Large intestine (tissue), 3 donors: ENCODE results near the gene PPP1R9A. TPM values are rescaled to one million over a fixed set of nuclear protein-coding genes. Genes with fewer than 3 reads are reported as not detected.

Experiments used
- DNase-seq, 2 donors: peaks; one replicate each; pipeline versions ENCODE4 v3.0.0 to v3.0.0-alpha.2; 2013
- H3K27ac ChIP-seq: one replicate; pipeline ENCODE4 v1.5.1; 2013; ENCODE audit warnings: low read length
- H3K27me3 ChIP-seq: 2 replicates; pipeline ENCODE4 v1.6.1; 2013; ENCODE audit warnings: low read length; ENCODE audit not compliant: control insufficient read depth, insufficient read depth
- H3K36me3 ChIP-seq: 2 replicates; pipeline ENCODE4 v1.6.1; 2013; ENCODE audit warnings: low read length; ENCODE audit not compliant: control insufficient read depth, insufficient read depth
- H3K4me1 ChIP-seq: one replicate; pipeline ENCODE4 v1.6.1; 2013; ENCODE audit warnings: low read length; ENCODE audit not compliant: control insufficient read depth, insufficient read depth
- H3K4me3 ChIP-seq: one replicate; pipeline ENCODE4 v1.5.1; 2013; ENCODE audit warnings: low read length
- H3K9me3 ChIP-seq: one replicate; pipeline ENCODE4 v1.6.1; 2013; ENCODE audit warnings: mild to moderate bottlenecking, low read depth, low read length, moderate library complexity; ENCODE audit not compliant: control insufficient read depth
- WGBS: methylation state at CpG from one replicate; pipeline ENCODE4 v1.1.5; 2013; ENCODE audit warnings: low lambda C conversion rate; ENCODE audit not compliant: insufficient coverage; 5-methylcytosine and 5-hydroxymethylcytosine counted together
- polyA plus RNA-seq: library from polyadenylated mRNA; unstranded; fragments of 120-200 nt; gene quantifications from one replicate; pipeline ENCODE4 v1.2.1, GENCODE V29; 2013

Gene PPP1R9A
- polyA plus RNA-seq, 1 donor = 16.7 TPM

DNA sequence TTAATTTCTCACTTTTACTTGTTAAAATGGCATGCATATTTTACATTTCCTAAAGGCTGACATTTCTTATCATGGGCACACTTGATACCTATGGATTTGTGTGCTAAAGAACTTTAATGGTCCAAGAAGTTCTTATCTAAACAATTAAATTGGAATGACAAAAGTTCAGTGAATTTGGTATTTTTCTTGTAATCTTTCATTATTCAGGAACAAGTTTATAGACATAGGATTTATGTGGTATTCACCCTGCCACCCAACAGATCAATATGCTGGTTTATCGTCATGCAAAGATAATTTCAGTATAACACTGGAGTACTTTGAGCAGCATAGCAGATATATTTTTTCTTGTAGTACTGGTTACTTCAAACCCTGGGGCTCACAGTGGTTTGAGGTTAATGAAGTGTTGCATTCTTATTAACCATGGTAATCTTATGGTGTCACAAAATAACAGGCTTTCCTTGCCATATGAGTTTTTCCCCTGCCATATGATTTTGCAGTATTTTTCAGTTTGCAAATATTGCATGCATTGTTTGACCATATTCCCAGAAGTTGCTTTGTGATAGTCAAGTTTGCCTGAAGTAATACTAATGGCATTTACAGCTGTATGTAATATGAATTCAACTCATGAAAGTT lies 148.8 kb downstream of the PPP1R9A start:
- H3K4me3 ChIP-seq = no peak overlapping the region
- no peaks in the 10 kb centered on the region for H3K9me3 ChIP-seq
- no peak for DNase-seq
- no peaks in the 10 kb centered on the region for H3K36me3 ChIP-seq
- no CpG with 5 or more reads among the region's 1 CpG for WGBS
- H3K4me1 ChIP-seq = no peaks in the 10 kb centered on the region
- no peaks in the 10 kb centered on the region for H3K27me3 ChIP-seq
- no peak overlapping the region for H3K27ac ChIP-seq

DNA sequence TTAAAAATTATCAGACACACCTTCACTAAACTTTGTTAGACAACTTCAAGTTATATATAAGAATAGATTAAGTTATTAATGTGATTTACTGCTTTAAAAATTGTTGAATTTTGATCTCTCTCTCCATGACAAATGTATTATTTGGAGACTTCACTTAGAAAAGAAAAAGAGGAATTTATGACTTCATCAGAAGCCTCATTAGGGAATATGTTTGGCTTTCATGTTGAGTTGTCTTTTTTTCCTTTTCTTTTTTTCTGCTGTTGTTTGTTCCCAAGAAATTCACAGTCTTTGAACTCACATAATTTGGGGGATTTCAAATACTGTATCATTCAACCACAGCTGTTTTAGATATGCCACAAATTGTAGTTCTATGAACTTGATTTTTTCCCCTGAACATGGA lies 149.5 kb downstream of the PPP1R9A start:
- Histone ChIP-seq H3K36me3 (no peaks in the 10 kb centered on the region), H3K4me3 (no peak overlapping the region), H3K27ac (no peak overlapping the region), H3K9me3 (no peaks in the 10 kb centered on the region), H3K27me3 (no peaks in the 10 kb centered on the region), H3K4me1 (no peaks in the 10 kb centered on the region)
- no peak for DNase-seq

DNA sequence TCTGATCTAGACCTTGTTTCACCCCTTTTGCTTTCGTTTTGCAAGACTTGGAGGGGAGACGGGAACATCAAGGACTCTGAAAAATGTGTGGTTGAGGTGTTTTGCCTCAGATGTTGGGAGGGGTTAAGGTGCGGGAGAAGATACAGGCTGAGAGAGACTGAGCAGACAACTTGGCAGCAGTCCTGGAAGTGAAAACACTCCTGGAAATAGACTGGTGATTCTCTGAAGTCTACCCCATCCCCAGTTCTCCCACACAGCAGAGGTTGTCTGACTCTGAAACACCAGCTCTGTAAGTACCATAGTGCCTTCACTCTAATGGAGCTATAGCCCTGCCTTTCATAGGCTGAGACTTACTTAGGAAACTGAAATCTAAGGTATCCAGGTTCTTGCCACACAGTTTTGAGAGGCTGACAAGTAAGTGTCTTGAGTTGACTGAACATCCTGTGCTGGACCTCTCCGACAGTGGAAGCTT lies 152.5 kb downstream of the PPP1R9A start:
- Histone ChIP-seq H3K36me3 (no peaks in the 10 kb centered on the region), H3K4me1 (no peaks in the 10 kb centered on the region), H3K4me3 (no peak overlapping the region), H3K27me3 (no peaks in the 10 kb centered on the region), H3K27ac (no peak overlapping the region), H3K9me3 (no peaks in the 10 kb centered on the region)
- DNase-seq = no peak
- WGBS = no CpG with 5 or more reads among the region's 4 CpGs

DNA sequence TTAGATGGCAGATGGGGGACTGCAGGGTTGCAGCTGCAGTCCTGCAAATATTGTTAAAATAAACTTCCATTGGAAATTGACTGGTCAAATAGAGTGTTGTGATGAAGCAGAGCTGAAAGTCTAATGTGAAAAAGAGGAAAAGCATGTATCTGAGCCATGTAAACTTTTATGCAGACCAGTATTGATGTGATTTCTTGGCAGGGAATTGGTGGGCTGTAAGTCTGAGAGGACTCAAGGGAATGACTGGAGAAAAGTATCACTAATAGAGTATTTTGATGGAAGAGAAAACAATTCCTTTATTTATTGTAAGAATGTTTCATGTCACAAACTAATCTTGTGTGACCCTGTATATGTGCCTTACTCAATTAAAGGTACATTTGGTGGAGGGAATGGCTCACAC lies 155.5 kb downstream of the PPP1R9A start:
- Histone ChIP-seq H3K36me3 (no peaks in the 10 kb centered on the region), H3K27me3 (no peaks in the 10 kb centered on the region), H3K4me1 (no peaks in the 10 kb centered on the region), H3K27ac (no peak overlapping the region), H3K4me3 (no peak overlapping the region), H3K9me3 (no peaks in the 10 kb centered on the region)
- no peak for DNase-seq

DNA sequence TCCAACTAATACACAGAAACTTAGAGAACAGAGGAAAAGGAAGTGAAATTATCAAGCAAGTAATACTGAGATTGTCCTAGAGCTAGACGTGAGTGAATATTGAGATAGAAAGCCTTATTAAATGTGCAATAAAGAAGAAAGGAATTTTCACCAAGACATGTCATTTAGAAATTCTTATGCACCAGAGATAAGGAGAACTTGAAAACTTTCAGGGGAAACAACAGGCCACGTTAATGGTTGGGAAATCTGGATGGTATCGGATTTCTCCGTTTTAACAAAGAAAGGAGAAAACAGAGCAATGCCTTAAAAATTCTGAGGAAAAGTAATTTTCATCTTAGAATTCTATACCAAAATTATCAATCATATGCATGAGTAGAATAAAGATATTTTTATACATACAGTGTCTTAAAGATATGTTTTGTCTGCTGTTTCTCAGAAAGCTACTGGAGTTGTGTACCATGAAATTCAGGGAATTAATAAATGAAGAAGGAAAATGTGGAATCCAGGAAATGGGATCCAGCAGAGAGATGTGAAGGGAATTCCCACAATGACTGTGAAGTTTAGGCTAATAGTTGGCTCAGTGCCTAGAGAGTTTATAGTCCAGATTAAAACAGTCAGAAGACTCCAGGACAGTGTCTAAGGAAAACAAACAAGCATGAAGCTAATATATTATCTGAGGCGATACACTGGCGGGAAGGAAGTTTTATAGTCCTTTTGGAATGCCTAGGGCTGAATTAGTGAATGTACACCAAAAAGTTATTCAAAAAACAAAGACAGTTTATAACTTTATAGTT lies 159.5 kb downstream of the PPP1R9A start:
- H3K4me3 ChIP-seq = no peak overlapping the region
- WGBS = 75% methylated on average over 2 of the region's 6 CpGs

DNA sequence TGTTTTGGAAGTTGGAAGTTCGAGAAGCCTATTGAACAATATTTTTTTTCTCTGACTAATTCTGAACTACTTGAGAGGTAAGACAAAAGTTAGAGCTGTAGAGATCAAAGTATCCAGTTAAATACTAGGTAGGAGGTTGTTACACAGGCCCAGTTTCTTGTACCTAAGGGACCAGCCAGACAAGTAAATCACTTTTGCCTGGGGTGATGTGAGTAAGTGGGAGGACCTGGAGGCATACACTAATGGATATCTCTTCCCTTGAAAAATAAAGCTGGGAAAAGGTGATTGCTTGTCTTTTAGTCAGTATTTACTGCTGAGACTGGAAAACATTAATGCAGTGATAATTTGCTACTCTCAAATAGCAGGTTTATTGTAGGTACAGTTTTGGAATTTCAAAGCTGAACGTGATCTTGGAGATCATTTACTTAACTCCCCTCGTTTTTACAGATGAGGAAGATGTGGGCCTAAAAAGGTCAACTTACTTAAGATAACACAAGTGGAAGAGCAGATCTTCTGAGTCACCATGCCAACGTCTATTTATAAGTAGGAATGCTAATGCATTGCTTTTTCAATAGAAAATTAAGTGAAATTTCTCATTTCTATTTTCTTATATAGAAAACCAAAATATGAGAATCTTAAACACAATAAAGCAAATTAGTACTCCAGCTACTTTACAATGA lies 181.3 kb downstream of the PPP1R9A start:
- H3K36me3 ChIP-seq = no peaks in the 10 kb centered on the region
- no CpG with 5 or more reads among the region's 4 CpGs for WGBS

More for the DNA sequence above, 159.5 kb downstream of the PPP1R9A start:
- H3K27me3 ChIP-seq = no peaks in the 10 kb centered on the region
- no peaks in the 10 kb centered on the region for H3K4me1 ChIP-seq
- H3K27ac ChIP-seq = no peak overlapping the region
- DNase-seq = peak; percentile 37 to 72
- no peaks in the 10 kb centered on the region for H3K36me3 ChIP-seq
- no peaks in the 10 kb centered on the region for H3K9me3 ChIP-seq

DNA sequence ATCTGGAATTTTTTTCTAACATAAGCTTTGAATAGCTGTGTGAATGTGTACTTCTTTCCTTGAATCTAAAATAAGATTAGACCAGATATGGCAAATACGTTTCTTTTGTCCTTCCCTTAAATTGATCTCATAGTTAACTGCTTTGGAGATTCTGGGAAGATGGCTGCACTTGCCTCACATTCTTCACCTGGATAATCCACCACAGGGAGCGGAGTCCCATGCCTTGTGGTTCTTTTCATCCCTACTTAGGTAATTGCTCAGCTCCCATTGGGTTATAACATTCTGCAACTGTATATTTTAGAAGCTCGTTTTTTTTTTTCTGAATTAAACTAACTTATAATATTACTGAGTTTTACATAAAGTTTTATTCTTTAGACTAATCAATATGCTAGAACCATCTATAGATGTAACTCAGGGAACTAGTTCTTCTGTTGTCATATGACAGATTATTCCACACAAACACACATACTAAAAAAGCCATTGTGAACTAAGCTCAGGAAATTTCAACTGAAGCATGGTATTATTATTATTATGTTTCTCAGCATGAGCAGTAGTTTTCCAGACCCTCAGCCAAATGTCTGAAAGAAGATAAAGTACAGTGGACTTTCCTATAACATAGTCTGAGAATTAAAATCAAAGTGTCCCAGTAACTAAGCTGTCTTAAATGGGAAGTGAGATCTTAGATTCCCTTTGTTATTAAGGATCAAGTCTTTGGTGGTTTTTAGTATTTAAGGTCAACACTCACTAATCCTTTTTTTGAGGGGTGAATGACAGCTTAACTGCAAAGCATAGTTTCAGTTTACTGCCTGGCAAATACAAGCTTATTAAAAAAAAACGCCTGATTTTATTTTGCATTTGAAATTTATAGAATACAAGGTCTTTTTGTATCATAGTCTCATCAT lies 182.3 kb downstream of the PPP1R9A start:
- Histone ChIP-seq H3K4me1 (no peaks in the 10 kb centered on the region), H3K36me3 (no peaks in the 10 kb centered on the region), H3K4me3 (no peak overlapping the region), H3K27ac (no peak overlapping the region), H3K27me3 (no peaks in the 10 kb centered on the region), H3K9me3 (no peaks in the 10 kb centered on the region)
- 83% methylated on average over 3 of the region's 4 CpGs for WGBS
- no peak for DNase-seq

More for the DNA sequence above, 181.3 kb downstream of the PPP1R9A start:
- Histone ChIP-seq H3K9me3 (no peaks in the 10 kb centered on the region), H3K27me3 (no peaks in the 10 kb centered on the region), H3K4me1 (no peaks in the 10 kb centered on the region), H3K4me3 (no peak overlapping the region), H3K27ac (no peak overlapping the region)
- no peak for DNase-seq

DNA sequence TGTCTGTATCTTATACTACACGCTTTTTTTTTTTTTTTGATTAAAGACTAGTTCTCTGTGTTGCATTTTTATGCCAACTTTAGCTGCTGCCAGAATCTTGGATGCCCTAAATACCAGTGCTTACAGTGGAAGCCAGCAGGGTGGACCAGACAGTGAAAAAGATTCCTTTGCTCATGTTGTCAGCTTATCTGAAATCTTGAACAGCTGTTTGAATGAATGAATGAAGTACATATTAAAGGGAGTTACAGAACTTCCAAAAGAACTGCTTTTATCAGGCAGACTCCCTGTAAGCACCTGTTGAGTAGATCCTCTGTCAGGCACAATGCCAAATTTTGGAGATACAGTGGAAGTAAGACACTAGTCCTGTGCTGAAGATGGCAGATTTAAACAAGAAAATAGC lies 184.9 kb downstream of the PPP1R9A start:
- DNase-seq = no peak
- Histone ChIP-seq H3K9me3 (no peaks in the 10 kb centered on the region), H3K27me3 (no peaks in the 10 kb centered on the region), H3K27ac (no peak overlapping the region), H3K4me1 (peaks cover 5% of the 10 kb centered on the region), H3K36me3 (no peaks in the 10 kb centered on the region), H3K4me3 (no peak overlapping the region)
- no CpG with 5 or more reads among the region's 1 CpG for WGBS

DNA sequence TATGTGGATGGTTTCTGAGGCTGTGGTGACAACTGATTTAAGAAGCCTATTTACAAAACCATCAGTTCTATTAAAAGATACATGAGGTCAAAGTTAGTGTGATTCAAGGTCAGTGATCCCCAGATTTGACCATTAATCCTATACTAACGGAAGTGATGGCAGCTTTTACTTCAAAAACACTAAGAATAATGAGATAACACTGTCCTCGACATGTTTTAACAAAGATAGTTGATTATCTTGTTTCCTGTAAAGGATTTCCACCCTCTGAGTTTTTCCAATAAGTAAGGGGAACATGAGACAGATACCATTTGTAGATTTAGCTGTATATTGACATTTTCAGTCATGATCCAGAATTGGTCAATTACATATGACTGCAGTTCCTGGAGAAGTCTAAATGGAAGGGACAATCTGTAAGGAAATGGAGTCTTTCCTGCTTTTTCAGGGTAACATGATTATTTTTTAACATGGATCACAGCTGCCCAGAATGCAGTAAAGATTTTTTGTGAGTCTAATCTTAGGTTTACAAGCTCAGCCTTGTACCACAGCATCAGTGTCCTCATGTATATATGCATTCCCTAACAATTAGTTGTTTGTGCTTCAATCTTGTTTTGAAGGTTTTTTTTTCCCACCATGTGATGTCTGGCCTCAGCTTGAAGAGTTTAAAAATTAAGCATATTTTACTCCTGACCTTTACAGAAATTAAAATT lies 188.0 kb downstream of the PPP1R9A start:
- WGBS = 35% methylated on average over 2 of the region's 2 CpGs
- no peaks in the 10 kb centered on the region for H3K9me3 ChIP-seq
- no peak overlapping the region for H3K4me3 ChIP-seq
- H3K4me1 ChIP-seq = peaks cover 5% of the 10 kb centered on the region
- H3K27ac ChIP-seq = no peak overlapping the region
- no peak for DNase-seq
- H3K36me3 ChIP-seq = no peaks in the 10 kb centered on the region
- no peaks in the 10 kb centered on the region for H3K27me3 ChIP-seq
